HepG2 (cell line): ENCODE measurements around the gene RNFT1. TPM values are rescaled to one million over a fixed set of nuclear protein-coding genes. Genes with fewer than 3 reads are reported as not detected.
A peak's percentile ranks its signal among the peaks of the same experiment; 100 is the strongest.

Experiments
- ATF6 ChIP-seq: sonication (generic); formaldehyde crosslinking; conservative IDR thresholded peaks from 2 replicates; pipeline ENCODE4 v1.4.0; 2020; ENCODE audit warnings: missing genetic modification reagents
- CEBPZ ChIP-seq: IDR thresholded peaks from 2 replicates; pipeline ENCODE4 v1.6.1; 2012; ENCODE audit warnings: low read length, improper control_type of control experiment
- KLF9 ChIP-seq: IDR thresholded peaks from 2 replicates; pipeline ENCODE4 v1.6.1; 2016; ENCODE audit warnings: low read depth
- POLR2G ChIP-seq: fragments of 200-400 bp; formaldehyde crosslinking; IDR thresholded peaks from 2 replicates; pipeline ENCODE4 v1.6.1; 2018; ENCODE audit warnings: mild to moderate bottlenecking, low read depth, low read length, moderate library complexity
- RFXAP ChIP-seq: sonication (generic); formaldehyde crosslinking; IDR thresholded peaks from 2 replicates; pipeline ENCODE4 v1.4.0; 2020; ENCODE audit warnings: missing genetic modification reagents, borderline replicate concordance
- RXRA ChIP-seq: sonication (generic); formaldehyde crosslinking; IDR thresholded peaks from 2 replicates; pipeline ENCODE4 v1.5.1; 2020; ENCODE audit warnings: missing genetic modification reagents
- SMARCE1 ChIP-seq: fragments of 450-650 bp; IDR thresholded peaks from 2 replicates; pipeline ENCODE4 v1.6.1; 2017; ENCODE audit warnings: borderline replicate concordance
- TBX2 ChIP-seq: sonication (generic); formaldehyde crosslinking; IDR thresholded peaks from 2 replicates; pipeline ENCODE4 v1.5.0; 2020; ENCODE audit warnings: missing genetic modification reagents, mild to moderate bottlenecking, borderline replicate concordance
- TBX3 ChIP-seq: fragments of 450-650 bp; IDR thresholded peaks from 2 replicates; pipeline ENCODE4 v1.6.1; 2017; ENCODE audit warnings: antibody characterized with exemption, mild to moderate bottlenecking, inconsistent platforms, borderline replicate concordance
- TP53 ChIP-seq: sonication (generic); formaldehyde crosslinking; conservative IDR thresholded peaks from 2 replicates; pipeline ENCODE4 v1.4.0; 2020; ENCODE audit warnings: missing genetic modification reagents
- ZBTB34 ChIP-seq: sonication (generic); formaldehyde crosslinking; IDR thresholded peaks from 2 replicates; pipeline ENCODE4 v1.8.0; 2022; ENCODE audit warnings: mild to moderate bottlenecking, missing genetic modification reagents
- ZFP90 ChIP-seq: sonication (generic); formaldehyde crosslinking; IDR thresholded peaks from 2 replicates; pipeline ENCODE4 v1.8.0; 2022; ENCODE audit warnings: missing genetic modification reagents, mild to moderate bottlenecking, inconsistent platforms, borderline replicate concordance
- ZFY ChIP-seq: sonication (generic); formaldehyde crosslinking; IDR thresholded peaks from 2 replicates; pipeline ENCODE4 v1.4.0; 2020; ENCODE audit warnings: missing genetic modification reagents
- ZNF24 ChIP-seq: fragments of 450-650 bp; IDR thresholded peaks from 2 replicates; pipeline ENCODE4 v1.6.1; 2017; ENCODE audit warnings: antibody characterized with exemption, mild to moderate bottlenecking
- ZNF382 ChIP-seq: sonication (generic); formaldehyde crosslinking; IDR thresholded peaks from 2 replicates; pipeline ENCODE4 v1.5.0; 2020; ENCODE audit warnings: missing genetic modification reagents, mild to moderate bottlenecking, borderline replicate concordance
- ZNF383 ChIP-seq: sonication (generic); formaldehyde crosslinking; IDR thresholded peaks from 2 replicates; pipeline ENCODE4 v1.4.0; 2020; ENCODE audit warnings: missing genetic modification reagents, mild to moderate bottlenecking, borderline replicate concordance
- ZNF691 ChIP-seq: sonication (generic); formaldehyde crosslinking; IDR thresholded peaks from 2 replicates; pipeline ENCODE4 v1.4.0; 2020; ENCODE audit warnings: missing genetic modification reagents, low read depth, mild to moderate bottlenecking, borderline replicate concordance
- ZNF878 ChIP-seq: sonication (generic); formaldehyde crosslinking; IDR thresholded peaks from 2 replicates; pipeline ENCODE4 v1.8.1; 2023; ENCODE audit warnings: mild to moderate bottlenecking, missing genetic modification reagents, moderate library complexity
- polyA plus RNA-seq, 8 experiments: library from polyadenylated mRNA; depleted of rRNA in 3 of 8; stranded (reverse) in 7 of 8; unstranded in 1 of 8; fragments of >200 nt; fragmentation: Illumina TruSeq in 4 of 8; extraction: Trizol in 4 of 8; gene quantifications; 2 replicates each; pipeline versions ENCODE4 v1.2.1 to v1.2.3, GENCODE V29; 2011 to 2016; ENCODE audit warnings: low read depth in 4 of 8, missing spikeins in 1 of 8, mixed read lengths in 1 of 8; ENCODE audit not compliant: insufficient read depth in 1 of 8
- total RNA-seq, 5 experiments: library from RNA; depleted of rRNA; stranded (reverse); fragments of >200 nt; fragmentation: Illumina TruSeq; extraction: Trizol; gene quantifications; 2 replicates each; pipeline ENCODE4 v1.2.3, GENCODE V29; 2016; ENCODE audit warnings: low read depth in 1 of 5
- TF ChIP-seq, protein P1 (sequence below): sonication (generic); formaldehyde crosslinking; IDR thresholded peaks from 2 replicates; pipeline ENCODE4 v1.8.1; 2023; ENCODE audit warnings: mild to moderate bottlenecking, missing genetic modification reagents

The RNFT1 gene
- total and polyA plus RNA-seq, 2 of the 13 experiments (the other 11 are each of a cell fraction or from before 2014, with no cell fraction given), result 19.1 to 22.1 TPM

- TF ChIP-seq, protein P1, sequence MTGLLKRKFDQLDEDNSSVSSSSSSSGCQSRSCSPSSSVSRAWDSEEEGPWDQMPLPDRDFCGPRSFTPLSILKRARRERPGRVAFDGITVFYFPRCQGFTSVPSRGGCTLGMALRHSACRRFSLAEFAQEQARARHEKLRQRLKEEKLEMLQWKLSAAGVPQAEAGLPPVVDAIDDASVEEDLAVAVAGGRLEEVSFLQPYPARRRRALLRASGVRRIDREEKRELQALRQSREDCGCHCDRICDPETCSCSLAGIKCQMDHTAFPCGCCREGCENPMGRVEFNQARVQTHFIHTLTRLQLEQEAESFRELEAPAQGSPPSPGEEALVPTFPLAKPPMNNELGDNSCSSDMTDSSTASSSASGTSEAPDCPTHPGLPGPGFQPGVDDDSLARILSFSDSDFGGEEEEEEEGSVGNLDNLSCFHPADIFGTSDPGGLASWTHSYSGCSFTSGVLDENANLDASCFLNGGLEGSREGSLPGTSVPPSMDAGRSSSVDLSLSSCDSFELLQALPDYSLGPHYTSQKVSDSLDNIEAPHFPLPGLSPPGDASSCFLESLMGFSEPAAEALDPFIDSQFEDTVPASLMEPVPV (CRISPR knock-in tag), result no peak
- TF ChIP-seq POLR2G, result peak; percentile 90
- no peak for TF ChIP-seq ZBTB34 (CRISPR knock-in tag)
- TF ChIP-seq TP53 (CRISPR knock-in tag), result no peak
- peak; percentile 52; the same call in 1 of the 2 replicates for TF ChIP-seq TBX3
- TF ChIP-seq ATF6 (CRISPR knock-in tag), result no peak
- peak; percentile 95 for TF ChIP-seq KLF9 (CRISPR knock-in tag)
- peak; percentile 59; the same call in 1 of the 2 replicates for TF ChIP-seq RFXAP
- peak; percentile 90 for TF ChIP-seq TBX2 (CRISPR knock-in tag)
- no peak for TF ChIP-seq ZNF382 (CRISPR knock-in tag)
- no peak for TF ChIP-seq CEBPZ
- TF ChIP-seq SMARCE1, result no peak
- TF ChIP-seq ZNF878 (CRISPR knock-in tag), result peak; percentile 55; the same call in 1 of the 2 replicates
- TF ChIP-seq ZNF24, result no peak
- TF ChIP-seq ZNF691, result peak; percentile 87; the same call in 1 of the 2 replicates
- TF ChIP-seq RXRA (CRISPR knock-in tag), result peak; percentile 86
- peak; percentile 62; the same call in 1 of the 2 replicates for TF ChIP-seq ZFY (CRISPR knock-in tag)
- TF ChIP-seq ZFP90 (CRISPR knock-in tag), result peak; percentile 51; the same call in 1 of the 2 replicates
- no peak for TF ChIP-seq ZNF383 (CRISPR knock-in tag)
These were observed at the start of gene RNFT1 (continued) for GRCh38 chr17:59964482-59965328.
